ENCODE data around the gene BCDIN3D.

BCDIN3D gene

GRCh38 chr12:49811136-49811535 lies 31.8 kb downstream of the BCDIN3D start:
- TF ChIP-seq CTCF (IDR thresholded peaks at IDR 0.05; ENCODE audit: insufficient read depth, low read length, missing control alignments), result no peak
- DNase-seq (ENCODE audit: low read depth, low spot score), result no peak
- H3K4me3 ChIP-seq (ENCODE audit: low read depth, low read length), result no peak overlapping the region
- ChIA-PET CTCF (interaction anchor here (1.0 to 1.8 kb wide), 5 partner anchors 14 to 135 kb away, joined by 3 to 6 read pairs (median 5); partner anchors contain the start of gene TMBIM6), POLR2A (no interaction called here)

- CTCF ChIA-PET, result interaction anchor here (1.0 to 1.8 kb wide), 6 partner anchors 15 to 136 kb away, joined by 3 to 7 read pairs (median 5); no protein-coding TSS in a partner anchor
- POLR2A ChIA-PET, result interaction anchor here (1.1 kb wide), 1 partner anchor 16 kb away, joined by 3 read pairs; no protein-coding TSS in a partner anchor
These were observed 33.0 kb downstream of the BCDIN3D start for GRCh38 chr12:49809906-49810389.

GRCh38 chr12:49809381-49809905 lies 33.5 kb downstream of the BCDIN3D start:
- H3K4me3 ChIP-seq (ENCODE audit: low read depth, low read length), result no peak overlapping the region
- no peak for TF ChIP-seq CTCF (IDR thresholded peaks at IDR 0.05; ENCODE audit: insufficient read depth, low read length, missing control alignments)
- ChIA-PET CTCF (interaction anchor here (1.4 to 1.8 kb wide), 3 partner anchors 10 to 31 kb away, joined by 4 to 7 read pairs (median 6); no protein-coding TSS in a partner anchor), POLR2A (interaction anchor here (1.1 kb wide), 1 partner anchor 16 kb away, joined by 3 read pairs; no protein-coding TSS in a partner anchor)
- no peak for DNase-seq (ENCODE audit: low read depth, low spot score)

More at GRCh38 chr12:49809906-49810389, 33.0 kb downstream of the BCDIN3D start:
- no peak overlapping the region for H3K4me3 ChIP-seq (ENCODE audit: low read depth, low read length)
- TF ChIP-seq CTCF (IDR thresholded peaks at IDR 0.05; ENCODE audit: insufficient read depth, low read length, missing control alignments), result no peak
- DNase-seq (ENCODE audit: low read depth, low spot score), result no peak

GRCh38 chr12:49808686-49809380 lies 34.1 kb downstream of the BCDIN3D start:
- ChIA-PET POLR2A (interaction anchor here (0.7 kb wide), 1 partner anchor 20 kb away, joined by 3 read pairs; no protein-coding TSS in a partner anchor), CTCF (interaction anchor here (1.0 to 1.4 kb wide), 2 partner anchors 9 to 29 kb away, joined by 3 to 4 read pairs; no protein-coding TSS in a partner anchor)
- no peak for TF ChIP-seq CTCF (IDR thresholded peaks at IDR 0.05; ENCODE audit: insufficient read depth, low read length, missing control alignments)
- H3K4me3 ChIP-seq (ENCODE audit: low read depth, low read length), result no peak overlapping the region
- no peak for DNase-seq (ENCODE audit: low read depth, low spot score)

GRCh38 chr12:49807991-49808580 lies 34.8 kb downstream of the BCDIN3D start:
- no peak for DNase-seq (ENCODE audit: low read depth, low spot score)
- ChIA-PET POLR2A (interaction anchor here (0.7 kb wide), 1 partner anchor 20 kb away, joined by 3 read pairs; no protein-coding TSS in a partner anchor), CTCF (interaction anchor here (1.0 to 1.4 kb wide), 2 partner anchors 8 to 29 kb away, joined by 3 to 4 read pairs; no protein-coding TSS in a partner anchor)
- no peak overlapping the region for H3K4me3 ChIP-seq (ENCODE audit: low read depth, low read length)
- TF ChIP-seq CTCF (IDR thresholded peaks at IDR 0.05; ENCODE audit: insufficient read depth, low read length, missing control alignments), result no peak

All from AG04449 (cell line).